B cell (primary cell): ENCODE results near the gene LTBP2. TPM values are rescaled to one million over a fixed set of nuclear protein-coding genes. Genes with fewer than 3 reads are reported as not detected.

Experiments used
- ATAC-seq: fragments of 200-7000 bp; cut with Tn5 transposase; one replicate; pipeline ENCODE4 v1.10.0; 2021; ENCODE audit warnings: low read depth, mild to moderate bottlenecking, moderate number of reproducible peaks, moderate library complexity
- CTCF ChIA-PET: fragments of 350-600 bp; sonication (Branson Sonifier 250); formaldehyde crosslinking; loops from one replicate; lab custom pipeline; 2021; ENCODE audit warnings: antibody characterized with exemption, inconsistent platforms; lab: Charles Lee
- POLR2A ChIA-PET: fragments of 350-600 bp; sonication (Branson Sonifier 250); formaldehyde crosslinking; loops from one replicate; lab custom pipeline; 2021; ENCODE audit warnings: antibody characterized with exemption; lab: Charles Lee
- DNase-seq: peaks from one replicate; pipeline ENCODE4 v3.0.0; 2013
- H2AFZ ChIP-seq: 2 replicates; pipeline ENCODE4 v1.6.1; 2012; ENCODE audit warnings: mild to moderate bottlenecking, low read depth, low read length; ENCODE audit not compliant: insufficient read depth, poor library complexity, severe bottlenecking
- H3K27ac ChIP-seq, 2 donors: 1 replicate in 1 of 2; 2 replicates in 1 of 2; pipeline ENCODE4 v1.5.1; 2012 to 2013; ENCODE audit warnings: low read length in 2 of 2, mild to moderate bottlenecking in 2 of 2, moderate library complexity in 1 of 2
- H3K27me3 ChIP-seq, 4 experiments: fragments of 200-600 bp in 1 of 4; sonication (generic) in 1 of 4; replicated peaks in 1 of 4; 1 replicate in 2 of 4; 2 replicates in 2 of 4; pipeline versions ENCODE4 v1.6.1 to v1.7.0; 2013 to 2016; ENCODE audit warnings: low read length in 3 of 4, mild to moderate bottlenecking in 2 of 4, mixed read lengths in 1 of 4, moderate library complexity in 1 of 4; ENCODE audit not compliant: insufficient read depth in 4 of 4, control insufficient read depth in 3 of 4; ENCODE audit errors: control extremely low read depth in 1 of 4
- H3K36me3 ChIP-seq, 2 experiments: replicated peaks in 1 of 2; 1 replicate in 1 of 2; 2 replicates in 1 of 2; pipeline versions ENCODE4 v1.6.1 to v1.7.1; 2013; ENCODE audit warnings: low read length in 1 of 2; ENCODE audit not compliant: insufficient read depth in 2 of 2, control insufficient read depth in 1 of 2; ENCODE audit errors: control extremely low read depth in 1 of 2, extremely low read depth in 1 of 2
- H3K4me1 ChIP-seq, 2 donors: fragments of 200-600 bp in 1 of 2; sonication (generic) in 1 of 2; 1 replicate in 1 of 2; 2 replicates in 1 of 2; pipeline versions ENCODE4 v1.5.1 to v1.6.1; 2013 to 2017; ENCODE audit warnings: low read length in 2 of 2; ENCODE audit not compliant: control insufficient read depth in 2 of 2, insufficient read depth in 2 of 2
- H3K4me2 ChIP-seq: replicated peaks from 2 replicates; pipeline ENCODE3; 2012; ENCODE audit warnings: mild to moderate bottlenecking, low read depth, low read length; ENCODE audit not compliant: poor library complexity, severe bottlenecking
- H3K4me3 ChIP-seq, 5 experiments: fragments of 200-600 bp in 1 of 5; sonication (generic) in 1 of 5; 1 replicate in 3 of 5; 2 replicates in 2 of 5; pipeline versions ENCODE4 v1.5.1 to v1.7.0; 2011 to 2016; ENCODE audit warnings: low read length in 4 of 5, mild to moderate bottlenecking in 4 of 5, low read depth in 2 of 5, control low read depth in 1 of 5, moderate library complexity in 1 of 5; ENCODE audit not compliant: insufficient read depth in 1 of 5; ENCODE audit errors: control extremely low read depth in 1 of 5, extremely low read depth in 1 of 5
- H3K79me2 ChIP-seq: fragments of 200-600 bp; sonication (generic); one replicate; pipeline ENCODE4 v1.6.0; 2016; ENCODE audit warnings: low read length; ENCODE audit not compliant: control insufficient read depth, insufficient read depth
- H3K9ac ChIP-seq: fragments of 200-600 bp; sonication (generic); 2 replicates; pipeline ENCODE4 v1.6.1; 2017; ENCODE audit warnings: mild to moderate bottlenecking, low read length, moderate library complexity
- H3K9me3 ChIP-seq, 3 donors: one replicate each; pipeline versions ENCODE4 v1.6.1 to v1.7.1; 2013; ENCODE audit warnings: low read length in 2 of 3; ENCODE audit not compliant: control insufficient read depth in 2 of 3, insufficient read depth in 1 of 3; ENCODE audit errors: control extremely low read depth in 1 of 3
- H4K20me1 ChIP-seq: 2 replicates; pipeline ENCODE4 v1.6.0; 2012; ENCODE audit warnings: mild to moderate bottlenecking, low read length; ENCODE audit not compliant: insufficient read depth, control insufficient read depth, poor library complexity, severe bottlenecking
- H3K27ac Mint-ChIP-seq: one replicate; pipeline ENCODE4 v1.8.0; 2021; ENCODE audit warnings: mixed read lengths
- H3K27me3 Mint-ChIP-seq: one replicate; pipeline ENCODE4 v1.8.0; 2021; ENCODE audit warnings: mixed read lengths
- H3K4me1 Mint-ChIP-seq: one replicate; pipeline ENCODE4 v1.8.0; 2021; ENCODE audit warnings: mixed read lengths
- H3K4me3 Mint-ChIP-seq: one replicate; pipeline ENCODE4 v1.8.0; 2021; ENCODE audit warnings: mixed read lengths
- H3K9me3 Mint-ChIP-seq: one replicate; pipeline ENCODE4 v1.8.0; 2022; ENCODE audit warnings: mixed read lengths; ENCODE audit not compliant: insufficient read depth
- CTCF ChIP-seq: fragments of 200-600 bp; IDR thresholded peaks from one replicate; pipeline ENCODE4 v1.8.0; 2022; ENCODE audit warnings: antibody characterized with exemption, mild to moderate bottlenecking
- EZH2 ChIP-seq: IDR thresholded peaks from 2 replicates; pipeline ENCODE4 v1.6.1; 2012; ENCODE audit warnings: borderline replicate concordance, low read depth, mild to moderate bottlenecking, moderate library complexity, low read length; ENCODE audit not compliant: insufficient read depth, poor library complexity, severe bottlenecking
- WGBS: methylation state at CpG from one replicate; pipeline ENCODE4 v1.1.5; 2013; ENCODE audit warnings: missing lambda C conversion rate; ENCODE audit not compliant: insufficient coverage; 5-methylcytosine and 5-hydroxymethylcytosine counted together
- intact Hi-C: fragments of 100-400 bp; cut with micrococcal nuclease; formaldehyde crosslinking; loops from one replicate; pipeline ENCODE4 v1.10.0; 2022
- polyA plus RNA-seq: library from polyadenylated mRNA; depleted of rRNA; stranded (reverse); fragments of >200 nt; gene quantifications from 2 replicates; pipeline ENCODE4 v1.2.3, GENCODE V29; 2012
- total RNA-seq, 2 donors: library from RNA; stranded (reverse); fragments of 120-200 nt in 1 of 2; gene quantifications; 1 replicate in 1 of 2; 2 replicates in 1 of 2; pipeline versions ENCODE4 v1.2.3 to v1.2.4, GENCODE V29; 2013 to 2022

The LTBP2 gene
- total and polyA plus RNA-seq, 2 donors (not counting 1 experiment from before 2014, with no cell fraction given) = 0.12 to 0.22 TPM

- WGBS = 30% methylated on average over 4 of the region's 4 CpGs
- POLR2A ChIA-PET = interaction anchor here (0.6 to 1.4 kb wide), 2 partner anchors 16 to 50 kb away, joined by 3 to 7 read pairs; no protein-coding TSS in a partner anchor
- H3K36me3 ChIP-seq = no peaks in the 10 kb centered on the region
- H3K4me2 ChIP-seq = peak overlapping the region; percentile 33
- H3K27ac ChIP-seq = no peak overlapping the region
- no peak overlapping the region for H2AFZ ChIP-seq
- H3K79me2 ChIP-seq = no peaks in the 10 kb centered on the region
- Mint-ChIP-seq H3K4me1 (peaks cover 18% of the 10 kb centered on the region), H3K27ac (no peak overlapping the region), H3K9me3 (no peaks in the 10 kb centered on the region), H3K4me3 (peak overlapping the region; percentile 49), H3K27me3 (peaks cover 8% of the 10 kb centered on the region)
- TF ChIP-seq EZH2 = no peak
- TF ChIP-seq CTCF = peak; percentile 100
- peaks cover 0 to 18% (median 4%) of the 10 kb centered on the region in 4 experiments for H3K27me3 ChIP-seq
- ATAC-seq (peak; percentile 59), DNase-seq (peak; percentile 90)
- H3K9ac ChIP-seq = no peak overlapping the region
- H3K4me1 ChIP-seq = peaks cover 20 to 26% of the 10 kb centered on the region in 2 donors
- H4K20me1 ChIP-seq = no peaks in the 10 kb centered on the region
- CTCF ChIA-PET = interaction anchor here (0.6 to 2.8 kb wide), 36 partner anchors 8 to 531 kb away, joined by 3 to 34 read pairs (median 4); no protein-coding TSS in a partner anchor
- intact Hi-C loops = loop anchor here (1.0 to 2.0 kb wide), 3 partner anchors 76 to 479 kb away; partner anchors contain the start of genes ISCA2 and NPC2
- no peak overlapping the region for H3K4me3 ChIP-seq
- H3K9me3 ChIP-seq = no peaks in the 10 kb centered on the region
Observed at GRCh38 chr14:74608959-74609611, 3.0 kb downstream of the LTBP2 start.

- H3K9me3 ChIP-seq = no peaks in the 10 kb centered on the region
Observed at GRCh38 chr14:74606727-74607126, 5.3 kb downstream of the LTBP2 start.

More at GRCh38 chr14:74606727-74607126, 5.3 kb downstream of the LTBP2 start:
- Histone ChIP-seq H3K9ac (no peak overlapping the region), H3K27ac (no peak overlapping the region), H2AFZ (no peak overlapping the region), H3K4me3 (no peak overlapping the region), H3K27me3 (peaks cover 0 to 12% (median 2%) of the 10 kb centered on the region in 4 experiments), H3K36me3 (no peaks in the 10 kb centered on the region), H3K4me2 (no peak overlapping the region), H3K4me1 (peaks cover 14% of the 10 kb centered on the region in 2 donors), H4K20me1 (no peaks in the 10 kb centered on the region), H3K79me2 (no peaks in the 10 kb centered on the region)
- DNase-seq = no peak
- Mint-ChIP-seq H3K4me1 (peaks cover 13% of the 10 kb centered on the region), H3K9me3 (no peaks in the 10 kb centered on the region), H3K27me3 (peaks cover 3% of the 10 kb centered on the region), H3K27ac (no peak overlapping the region), H3K4me3 (no peak overlapping the region)
- intact Hi-C loops = no loop called here
- TF ChIP-seq EZH2 (no peak), CTCF (no peak)
- CTCF ChIA-PET = no interaction called here
- WGBS = 94% methylated on average over 3 of the region's 3 CpGs
- no peak for ATAC-seq
- POLR2A ChIA-PET = no interaction called here
